HK-2 (cell line): ENCODE measurements around the gene NHERF1.

Experiments used
- DNase-seq: peaks from one replicate; pipeline ENCODE4 v3.0.0-alpha.2; 2018; ENCODE audit not compliant: unreplicated experiment

The NHERF1 gene

DNA sequence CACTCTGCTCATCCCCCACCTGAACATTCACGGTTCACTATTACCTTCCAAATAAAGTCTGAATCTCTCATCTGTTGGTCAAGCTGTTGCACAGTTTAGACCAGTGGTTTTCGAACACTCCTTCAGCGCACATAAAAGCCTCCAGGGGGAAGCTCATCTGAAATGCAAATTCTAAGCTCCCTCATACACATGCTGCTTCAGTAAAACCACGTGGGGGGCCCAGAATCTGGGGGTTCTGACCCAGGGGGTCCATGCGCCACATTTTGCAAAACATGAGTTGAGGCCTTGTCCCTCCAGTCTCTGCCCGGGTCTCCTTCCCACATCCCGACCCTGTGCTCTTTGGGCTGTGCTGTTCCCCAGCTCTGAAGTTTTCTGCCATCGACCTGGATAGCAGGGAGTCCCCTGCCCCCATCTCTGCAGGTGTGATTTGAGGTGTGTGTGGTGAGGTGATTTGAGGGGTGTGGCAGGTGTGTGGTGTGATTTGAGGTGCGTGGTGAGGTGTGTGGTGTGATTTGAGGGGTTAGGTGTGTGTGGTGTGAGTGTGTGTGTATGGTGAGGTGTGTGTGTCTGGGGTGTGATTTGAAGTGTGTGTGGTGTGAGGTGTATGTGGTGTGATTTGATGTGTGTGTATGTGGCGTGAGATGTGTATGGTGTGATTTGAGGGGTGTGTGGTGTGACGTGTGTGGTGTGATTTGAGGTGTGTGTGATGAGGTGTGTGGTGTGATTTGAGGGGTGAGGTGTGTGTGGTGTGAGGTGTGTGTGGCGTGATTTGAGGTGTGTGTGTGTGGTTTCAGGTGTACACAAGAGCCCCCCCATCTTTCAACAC is 16.2 kb upstream of the NHERF1 start:
- no peak for DNase-seq

DNA sequence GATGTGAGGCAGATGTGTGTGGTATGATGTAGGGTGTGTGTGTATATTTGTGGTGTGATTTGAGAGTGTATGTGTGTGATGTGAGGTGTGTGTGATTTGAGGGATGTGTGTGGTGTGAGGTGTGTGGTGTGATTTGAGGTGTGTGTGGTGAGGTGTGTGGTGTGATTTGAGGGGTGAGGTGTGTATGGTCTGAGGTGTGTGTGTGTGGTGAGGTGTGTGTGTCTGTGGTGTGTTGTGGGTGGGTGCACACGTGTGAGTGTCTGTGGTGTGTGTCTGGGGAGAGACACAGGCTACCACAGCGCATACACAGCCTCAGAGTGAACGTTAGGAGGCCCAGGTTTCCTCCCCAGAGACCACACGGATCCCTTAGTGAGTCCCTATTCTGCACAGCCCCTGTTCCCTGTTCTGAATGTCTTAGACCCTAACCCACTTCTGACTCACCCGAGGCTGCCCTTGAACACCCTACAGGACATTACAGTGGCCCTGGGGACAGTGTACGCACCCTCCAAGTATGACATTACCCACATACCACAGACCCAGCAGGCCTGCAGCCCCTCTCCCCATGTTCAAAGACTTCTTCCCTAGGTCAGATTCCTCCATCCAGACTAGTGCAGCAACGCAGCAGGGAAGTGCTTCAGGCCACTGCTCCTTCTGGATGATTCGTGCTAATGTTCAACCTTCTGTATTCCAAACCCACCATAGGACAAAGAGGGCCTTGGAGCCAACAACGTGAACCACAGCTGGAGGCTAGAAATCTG is 14.9 kb upstream of the NHERF1 start:
- no peak for DNase-seq

DNA sequence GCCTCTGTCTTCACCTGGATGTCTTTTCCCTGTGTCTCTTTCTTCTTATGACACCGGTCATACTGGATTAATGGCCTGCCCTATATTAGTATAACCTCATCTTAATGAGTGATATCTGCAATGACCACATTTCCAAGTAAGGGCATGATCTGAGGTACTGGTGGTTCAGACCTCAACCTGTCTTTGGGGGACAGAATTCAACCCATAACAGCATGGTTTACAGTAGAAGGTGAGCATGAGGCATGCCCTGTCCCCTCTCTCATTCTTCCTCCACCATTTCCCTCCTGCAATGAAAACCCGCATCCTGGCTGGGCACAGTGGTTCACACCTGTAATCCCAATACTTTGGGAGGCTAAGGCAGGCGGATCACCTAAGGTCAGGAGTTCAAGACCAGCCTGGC is 14.2 kb upstream of the NHERF1 start:
- DNase-seq: no peak

DNA sequence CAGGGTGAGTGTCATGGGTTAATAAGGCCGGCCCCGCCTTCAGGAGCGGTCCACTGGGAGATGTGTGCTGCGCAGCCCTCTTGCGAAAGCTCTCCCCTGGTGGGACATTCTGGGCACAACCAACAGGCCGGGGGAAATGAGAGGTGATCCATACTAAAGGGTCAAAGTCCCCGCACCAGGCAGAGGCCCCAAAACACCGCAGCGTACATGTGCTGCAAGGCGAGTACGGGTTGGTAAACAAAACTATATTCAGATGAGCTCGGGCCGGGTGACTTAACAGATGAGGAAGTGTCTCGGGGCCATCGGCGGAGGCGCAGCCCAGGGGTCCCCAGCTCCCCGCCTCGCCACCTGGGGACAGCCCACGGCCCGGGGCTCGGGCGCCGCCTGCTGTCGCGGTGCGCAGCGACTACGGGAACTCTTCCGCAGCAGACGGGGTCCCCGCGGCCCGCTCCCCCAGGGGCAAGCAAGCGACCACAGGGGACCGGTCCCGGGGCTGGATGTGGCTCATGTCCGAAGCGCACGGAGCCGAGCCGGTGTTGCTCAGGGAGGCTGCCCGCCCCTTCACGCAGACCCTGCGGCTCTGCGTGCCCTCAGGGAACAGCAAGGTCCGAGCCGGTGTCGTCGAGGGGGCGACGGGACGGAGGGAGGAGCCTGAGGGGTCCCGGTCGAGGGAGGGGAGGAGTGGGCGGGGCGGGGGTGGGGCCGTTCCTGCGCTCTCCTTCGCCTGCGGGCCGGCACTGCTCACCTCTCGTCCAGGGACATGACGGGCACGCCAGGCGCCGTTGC is 11.7 kb upstream of the NHERF1 start, which contains the start of gene RAB37:
Gene RAB37 (plus strand): TSS at position 744 of the 786 bp plus-strand sequence. CDS start 17 bp downstream, at position 761.
- no peak for DNase-seq

DNA sequence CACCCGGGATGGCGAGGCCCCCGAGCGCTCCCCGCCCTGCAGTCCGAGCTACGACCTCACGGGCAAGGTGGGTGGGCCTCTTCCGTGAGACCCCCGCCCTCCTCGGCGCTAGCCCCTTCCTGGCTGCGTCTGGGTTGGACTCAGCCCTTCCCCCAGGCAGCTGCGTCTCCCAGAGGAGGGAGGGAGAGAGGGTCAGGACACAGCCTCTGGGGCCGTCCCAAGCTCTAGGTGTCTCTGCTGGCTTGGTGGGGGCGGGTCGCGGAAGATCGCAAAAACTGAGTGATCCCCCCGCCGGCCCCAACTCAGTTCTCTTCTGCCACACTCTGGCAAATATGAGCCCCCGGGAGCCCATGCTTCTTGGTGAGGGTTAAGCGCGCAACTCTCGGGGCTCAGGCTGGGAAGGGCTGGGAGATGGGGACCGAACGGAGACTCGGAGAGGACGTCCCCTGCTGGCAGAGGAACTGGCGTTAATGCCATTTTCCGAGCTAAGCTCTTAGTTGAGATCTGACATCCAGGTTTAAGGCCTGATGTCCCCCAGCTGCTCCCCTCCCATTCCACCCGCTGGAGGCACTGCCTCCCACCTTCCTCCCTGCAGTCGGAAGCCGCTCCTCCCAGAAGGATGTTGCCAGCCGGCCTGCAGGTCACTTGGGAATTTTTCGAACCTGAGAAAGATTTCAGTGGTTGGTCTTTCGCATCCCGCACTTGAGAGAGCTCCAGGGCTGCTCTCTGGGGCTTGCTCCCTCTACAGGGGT is 11.0 kb upstream of the NHERF1 start:
- no peak for DNase-seq

DNA sequence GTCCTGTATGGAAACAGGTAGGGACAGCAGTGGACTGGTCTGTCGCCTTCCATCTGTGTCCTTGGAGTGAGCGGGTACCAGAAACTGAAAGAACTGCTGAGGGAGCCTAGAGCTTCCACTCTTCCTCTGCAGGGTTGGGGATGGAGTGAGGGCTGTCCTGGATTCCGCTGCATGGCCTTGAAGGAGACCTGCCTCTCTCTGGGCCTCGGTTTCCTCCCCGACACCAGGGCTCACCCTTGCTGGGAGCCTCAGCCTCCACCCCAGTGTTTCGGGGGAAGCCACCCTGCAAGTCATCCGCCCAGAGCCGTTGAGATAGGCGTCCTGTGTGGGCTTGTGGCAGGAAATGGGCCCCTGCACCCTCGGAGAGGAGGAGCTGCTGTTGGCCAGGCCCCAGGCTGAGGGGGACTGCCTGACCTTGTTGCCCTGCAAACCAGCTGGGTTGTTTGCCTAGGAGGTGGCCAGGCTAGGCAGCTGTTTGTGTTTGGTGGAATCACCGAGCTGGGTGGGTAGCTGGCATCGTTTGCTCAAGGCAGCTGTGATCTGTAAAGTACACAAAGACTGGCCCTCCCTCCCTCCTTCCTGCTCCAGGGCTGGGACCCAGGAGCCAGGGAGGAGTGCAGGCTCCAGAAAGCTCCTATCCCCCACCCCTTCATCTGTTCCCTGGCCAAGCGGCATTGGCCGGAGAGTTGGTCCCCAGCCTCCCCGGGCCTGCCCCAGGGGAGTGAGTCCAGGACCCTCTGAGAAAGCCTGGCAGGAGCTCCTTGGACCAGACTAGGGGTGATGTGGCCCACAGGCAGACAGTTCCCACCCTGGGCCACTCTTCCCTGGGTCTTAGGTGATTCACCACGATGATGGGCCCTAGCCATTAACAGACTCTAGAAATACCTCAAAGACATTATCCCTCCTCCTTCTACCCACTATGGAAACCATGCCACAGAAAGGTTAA is 10.1 kb upstream of the NHERF1 start:
- no peak for DNase-seq

DNA sequence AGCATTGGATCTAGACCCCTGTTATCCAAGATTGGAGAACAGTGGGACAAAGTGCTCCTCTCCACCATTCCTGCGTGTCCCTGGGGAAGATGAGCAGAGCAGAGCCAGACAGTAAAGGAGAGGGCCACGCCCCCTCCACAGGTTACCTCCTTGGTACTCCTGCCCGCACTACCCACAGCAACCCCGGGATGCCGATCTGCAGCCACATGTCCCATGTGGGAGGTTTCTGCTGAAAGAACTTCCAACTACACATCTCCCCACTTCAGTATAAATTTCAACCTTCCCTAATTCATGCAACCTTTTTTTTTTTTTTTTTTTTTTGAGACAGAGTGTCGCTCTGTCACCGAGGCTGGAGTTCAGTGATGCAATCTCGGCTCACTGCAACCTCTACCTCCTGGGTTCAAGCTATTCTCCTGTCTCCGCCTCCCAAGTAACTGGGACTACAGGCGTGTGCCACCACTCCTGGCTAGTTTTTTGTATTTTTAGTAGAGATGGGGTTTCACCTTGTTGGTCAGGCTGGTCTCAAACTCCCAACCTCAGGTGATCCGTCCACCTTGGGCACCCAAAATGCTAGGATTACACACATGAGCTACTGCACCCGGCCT is 9.1 kb upstream of the NHERF1 start:
- no peak for DNase-seq

DNA sequence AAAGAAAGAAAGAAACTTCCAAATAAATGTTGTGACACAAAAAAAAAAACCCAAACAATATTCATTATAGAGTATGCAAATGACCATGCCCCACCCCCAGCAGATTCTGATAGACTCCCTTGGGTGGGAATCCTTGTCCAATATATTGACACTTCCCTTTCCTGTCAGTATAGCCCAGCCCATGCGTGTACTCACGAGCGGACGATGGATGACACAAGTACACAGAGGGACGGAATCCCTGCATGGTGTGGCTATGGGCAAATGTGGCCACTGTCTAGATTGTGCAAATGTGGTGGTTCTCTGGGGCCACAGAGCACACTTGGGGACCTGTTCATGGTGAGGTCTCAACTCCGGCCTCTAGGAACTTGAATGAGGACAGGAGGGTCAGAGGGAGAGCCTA is 8.3 kb upstream of the NHERF1 start:
- no peak for DNase-seq

DNA sequence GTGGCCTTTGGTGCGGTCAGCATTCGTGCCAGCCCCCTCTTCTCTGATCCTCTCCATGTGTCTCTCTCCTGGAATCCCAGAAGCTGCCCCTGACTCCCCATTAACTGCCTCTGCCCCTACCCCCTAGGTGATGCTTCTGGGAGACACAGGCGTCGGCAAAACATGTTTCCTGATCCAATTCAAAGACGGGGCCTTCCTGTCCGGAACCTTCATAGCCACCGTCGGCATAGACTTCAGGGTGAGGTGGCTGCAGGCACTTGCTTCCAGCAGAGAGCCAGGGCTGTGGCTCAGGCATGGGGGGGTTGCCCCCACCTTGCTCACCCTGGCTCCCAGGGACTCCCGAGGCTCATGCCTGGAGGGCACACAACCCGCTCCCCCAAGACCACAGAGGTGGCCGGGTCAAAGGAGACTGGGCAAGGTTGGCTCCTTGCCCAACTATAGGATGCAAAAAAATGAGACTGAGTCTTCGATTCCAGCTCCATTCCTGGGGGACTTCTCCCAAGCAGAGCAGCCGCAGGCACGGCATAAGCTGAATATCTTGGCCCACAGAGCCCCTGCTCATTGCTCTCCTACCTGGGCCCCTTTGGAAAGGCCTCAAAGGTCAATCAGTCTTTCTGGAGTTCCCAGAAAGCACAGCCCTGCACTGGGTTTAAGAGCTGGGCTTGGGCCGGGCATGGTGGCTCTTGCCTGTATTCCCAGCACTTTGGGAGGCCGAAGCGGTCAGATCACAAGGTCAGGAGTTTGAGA is 7.6 kb upstream of the NHERF1 start:
- DNase-seq: no peak

DNA sequence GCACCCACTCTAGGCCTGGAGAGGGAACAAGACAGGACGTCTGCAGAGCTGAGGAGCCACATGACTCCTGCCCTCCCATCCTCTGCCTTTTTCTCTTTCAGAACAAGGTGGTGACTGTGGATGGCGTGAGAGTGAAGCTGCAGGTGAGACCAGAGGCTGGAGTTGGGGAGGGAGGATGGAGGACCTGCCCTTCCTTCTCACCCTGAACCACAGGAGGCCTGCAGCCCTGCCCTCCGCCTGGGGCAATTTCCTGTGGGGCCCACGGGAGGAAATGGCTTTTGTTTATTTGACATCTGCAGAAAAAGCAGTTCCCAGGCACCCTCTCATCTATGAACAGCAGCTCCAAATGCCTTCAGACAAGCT is 6.3 kb upstream of the NHERF1 start:
- DNase-seq: no peak

DNA sequence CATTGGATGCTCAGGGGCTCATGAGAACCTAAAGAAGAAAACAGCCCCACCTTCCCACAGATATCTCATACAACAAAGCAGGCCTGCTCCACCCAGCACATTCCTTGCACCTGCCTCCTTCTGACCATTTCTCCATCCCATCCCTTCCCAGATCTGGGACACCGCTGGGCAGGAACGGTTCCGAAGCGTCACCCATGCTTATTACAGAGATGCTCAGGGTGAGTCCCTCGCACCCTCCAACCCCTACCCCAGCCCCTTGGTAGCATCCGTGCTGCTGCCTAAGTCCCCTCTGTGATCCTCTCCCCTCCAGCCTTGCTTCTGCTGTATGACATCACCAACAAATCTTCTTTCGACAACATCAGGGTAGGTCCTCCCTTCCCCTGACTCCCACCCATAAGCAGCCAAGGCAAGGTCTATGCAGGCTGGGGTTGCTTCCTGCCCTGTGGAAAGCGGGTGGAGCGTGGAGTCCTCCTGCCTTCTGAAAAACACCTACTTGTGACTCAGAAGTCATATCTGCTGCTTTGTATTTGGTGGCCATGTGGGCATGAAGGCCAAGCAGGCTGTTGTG is 5.4 kb upstream of the NHERF1 start:
- no peak for DNase-seq

DNA sequence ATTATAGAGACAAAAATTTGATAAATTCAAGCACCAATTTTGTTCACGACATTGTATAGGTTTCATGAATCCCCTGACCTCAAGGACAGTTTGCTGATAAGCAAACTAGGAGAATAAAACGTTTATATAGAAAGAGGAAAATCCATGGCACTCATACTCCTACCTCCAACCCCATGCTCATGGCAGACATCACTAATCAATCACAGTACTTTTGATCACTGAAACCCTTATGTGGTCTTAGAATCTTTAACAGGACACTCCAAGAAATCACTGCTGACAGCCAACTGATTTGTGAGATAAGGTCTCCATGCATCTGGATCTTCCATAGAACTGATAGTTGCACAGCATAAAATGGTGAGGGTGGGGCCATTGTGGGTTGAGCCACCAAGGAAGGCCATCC is 4.7 kb upstream of the NHERF1 start:
- no peak for DNase-seq

DNA sequence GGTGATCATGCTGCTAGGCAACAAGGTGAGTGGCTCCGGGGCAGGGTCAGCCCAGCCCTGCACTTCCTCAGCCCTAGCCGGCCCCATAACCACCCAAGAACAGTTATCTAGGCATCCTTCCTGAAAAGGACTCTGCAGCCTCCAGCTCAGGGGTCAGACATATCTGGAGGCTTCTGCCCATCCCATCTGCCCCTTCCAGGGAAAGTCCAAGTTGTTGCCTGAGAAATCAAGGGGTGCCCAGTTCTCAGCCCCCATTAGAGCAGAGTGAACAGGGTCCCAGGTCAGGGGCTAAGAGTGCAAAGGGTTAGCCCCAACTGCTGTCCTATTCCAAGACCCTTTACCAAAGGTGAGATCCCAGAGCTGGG is 4.1 kb upstream of the NHERF1 start:
- DNase-seq: no peak

DNA sequence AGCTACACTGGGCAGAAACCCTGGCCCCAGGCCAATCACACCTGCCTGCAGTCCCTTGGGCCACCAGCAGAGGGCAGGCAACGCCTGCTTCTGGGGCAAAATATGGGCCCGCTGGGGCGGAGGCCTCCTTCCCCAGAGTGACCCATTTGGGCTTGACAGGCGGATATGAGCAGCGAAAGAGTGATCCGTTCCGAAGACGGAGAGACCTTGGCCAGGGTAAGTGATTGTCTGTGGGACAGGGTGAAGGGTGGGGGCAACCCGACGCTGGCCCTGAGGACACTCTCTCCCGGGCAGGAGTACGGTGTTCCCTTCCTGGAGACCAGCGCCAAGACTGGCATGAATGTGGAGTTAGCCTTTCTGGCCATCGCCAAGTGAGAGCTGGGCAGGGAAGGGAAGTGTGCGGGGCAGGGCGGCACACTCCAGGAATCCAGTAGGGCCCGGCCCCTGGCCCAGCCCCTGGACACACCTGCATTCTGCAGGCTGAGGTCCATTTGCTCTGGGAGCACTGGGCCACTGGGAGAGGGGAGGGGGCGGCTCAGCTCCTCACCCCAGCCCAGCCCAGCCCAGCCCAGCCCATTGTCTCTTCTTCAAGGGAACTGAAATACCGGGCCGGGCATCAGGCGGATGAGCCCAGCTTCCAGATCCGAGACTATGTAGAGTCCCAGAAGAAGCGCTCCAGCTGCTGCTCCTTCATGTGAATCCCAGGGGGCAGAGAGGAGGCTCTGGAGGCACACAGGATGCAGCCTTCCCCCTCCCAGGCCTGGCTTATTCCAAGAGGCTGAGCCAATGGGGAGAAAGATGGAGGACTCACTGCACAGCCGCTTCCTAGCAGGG is 3.5 kb upstream of the NHERF1 start:
- peak; percentile 90 for DNase-seq

DNA sequence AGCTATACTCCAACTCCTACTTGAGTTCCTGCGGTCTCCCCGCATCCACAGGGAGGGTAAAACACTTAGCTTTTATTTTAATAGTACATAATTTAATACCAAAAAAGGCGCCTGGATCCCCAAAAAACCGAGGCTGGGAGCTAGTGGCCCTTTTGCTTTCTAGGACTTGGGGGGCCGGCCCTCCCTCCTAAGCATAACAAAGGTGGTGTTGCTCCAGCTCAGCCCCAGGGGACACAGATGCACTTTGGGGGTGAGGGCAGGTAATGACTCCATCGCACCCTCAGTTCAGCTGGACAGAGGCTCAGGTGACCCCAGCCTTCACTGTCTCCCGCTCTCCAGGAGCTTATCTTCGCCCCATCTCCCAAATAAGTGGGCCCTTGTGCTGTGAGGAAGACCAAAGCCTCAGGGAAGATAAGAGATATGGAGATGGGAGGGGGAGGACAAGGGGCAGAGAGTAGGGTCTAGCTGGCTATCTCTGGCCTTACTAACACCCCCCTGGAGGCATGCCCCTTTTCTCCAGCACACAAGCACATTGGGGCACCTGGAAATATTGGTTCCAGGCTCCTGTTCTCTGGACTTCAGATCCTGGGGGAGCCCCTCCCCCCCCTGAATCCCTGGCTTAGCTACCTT is 2.8 kb upstream of the NHERF1 start:
- no peak for DNase-seq

DNA sequence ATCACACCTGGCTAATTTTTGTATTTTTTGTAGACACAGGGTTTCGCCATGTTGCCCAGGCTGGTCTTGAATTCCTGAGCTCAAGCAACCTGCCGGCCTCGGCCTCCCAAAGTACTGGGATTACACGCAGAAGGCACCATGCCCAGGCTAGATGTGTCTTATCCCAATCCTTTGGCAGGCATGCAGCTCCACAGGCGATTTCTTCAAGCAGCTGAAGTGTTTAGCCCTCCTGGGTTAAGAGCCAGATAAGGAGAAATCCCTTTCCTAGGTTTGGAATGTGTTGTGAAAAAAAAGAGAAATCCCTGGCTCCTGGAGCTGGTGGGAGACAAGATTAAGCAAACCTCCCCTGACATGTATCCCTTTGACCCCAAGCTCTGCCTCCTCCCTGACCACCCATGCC is 2.1 kb upstream of the NHERF1 start:
- DNase-seq: no peak

DNA sequence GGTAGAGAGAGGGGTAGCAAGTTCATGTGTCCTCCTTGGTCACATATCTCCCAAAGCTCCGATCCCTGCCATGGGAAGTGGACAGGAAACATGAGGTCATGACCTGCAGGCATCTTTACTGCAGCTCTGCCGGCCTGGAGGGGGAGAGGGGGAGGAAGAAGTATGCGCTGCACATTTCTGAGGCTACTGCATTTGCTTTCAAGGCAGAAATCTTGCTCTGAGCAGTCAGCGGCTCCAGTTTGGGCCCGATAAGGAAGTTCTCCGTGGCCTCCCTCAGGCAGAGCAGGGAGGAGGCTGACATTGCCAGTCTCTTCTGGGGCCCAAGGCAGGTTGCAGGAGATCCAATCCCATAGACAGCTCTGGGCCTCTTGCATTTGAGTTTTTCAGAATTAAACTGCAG is 1.5 kb upstream of the NHERF1 start:
- DNase-seq: no peak

DNA sequence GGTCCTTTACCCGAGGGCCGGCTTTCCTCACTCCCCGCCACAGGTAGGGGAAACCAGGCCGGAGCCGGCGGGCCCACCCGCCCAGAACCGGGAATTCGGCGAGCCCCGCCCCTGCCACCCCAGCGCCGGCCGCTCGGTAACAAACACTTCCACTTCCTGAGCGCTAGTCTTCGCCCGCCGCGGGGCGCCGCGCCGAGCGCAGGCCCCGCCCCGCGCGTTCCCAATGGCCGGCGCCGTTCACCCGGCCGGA is 224 bp upstream of the NHERF1 start:
- DNase-seq: no peak
